Measurements from ENCODE around the gene USP50.
A peak's percentile ranks its signal among the peaks of the same experiment; 100 is the strongest.

DNA sequence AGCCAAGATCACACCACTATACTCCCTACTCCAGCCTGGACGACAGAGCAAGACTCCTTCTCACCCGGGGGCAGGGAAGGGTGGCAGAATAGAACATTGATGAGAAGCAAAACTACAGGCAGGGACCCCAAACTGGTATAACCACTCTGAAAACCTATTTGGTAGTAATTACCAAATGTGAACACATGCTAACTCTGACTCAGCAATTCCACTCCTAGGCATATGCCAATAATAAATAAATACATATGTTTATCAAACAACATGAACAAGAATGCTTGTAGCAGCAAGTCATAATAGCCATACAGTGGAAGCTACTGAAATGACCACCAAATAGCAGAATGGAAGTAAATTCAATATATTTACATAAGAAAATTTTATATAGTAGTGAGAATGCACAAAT lies 31.0 kb upstream of the USP50 start:
- TF ChIP-seq, protein P1, sequence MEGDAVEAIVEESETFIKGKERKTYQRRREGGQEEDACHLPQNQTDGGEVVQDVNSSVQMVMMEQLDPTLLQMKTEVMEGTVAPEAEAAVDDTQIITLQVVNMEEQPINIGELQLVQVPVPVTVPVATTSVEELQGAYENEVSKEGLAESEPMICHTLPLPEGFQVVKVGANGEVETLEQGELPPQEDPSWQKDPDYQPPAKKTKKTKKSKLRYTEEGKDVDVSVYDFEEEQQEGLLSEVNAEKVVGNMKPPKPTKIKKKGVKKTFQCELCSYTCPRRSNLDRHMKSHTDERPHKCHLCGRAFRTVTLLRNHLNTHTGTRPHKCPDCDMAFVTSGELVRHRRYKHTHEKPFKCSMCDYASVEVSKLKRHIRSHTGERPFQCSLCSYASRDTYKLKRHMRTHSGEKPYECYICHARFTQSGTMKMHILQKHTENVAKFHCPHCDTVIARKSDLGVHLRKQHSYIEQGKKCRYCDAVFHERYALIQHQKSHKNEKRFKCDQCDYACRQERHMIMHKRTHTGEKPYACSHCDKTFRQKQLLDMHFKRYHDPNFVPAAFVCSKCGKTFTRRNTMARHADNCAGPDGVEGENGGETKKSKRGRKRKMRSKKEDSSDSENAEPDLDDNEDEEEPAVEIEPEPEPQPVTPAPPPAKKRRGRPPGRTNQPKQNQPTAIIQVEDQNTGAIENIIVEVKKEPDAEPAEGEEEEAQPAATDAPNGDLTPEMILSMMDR (IDR thresholded peaks at IDR 0.05), result no peak
- no peak for TF ChIP-seq EP300 (IDR thresholded peaks at IDR 0.05)
- no peak for TF ChIP-seq PHF8 (IDR thresholded peaks at IDR 0.05; ENCODE audit: borderline replicate concordance, low read depth)
- TF ChIP-seq, protein P2, sequence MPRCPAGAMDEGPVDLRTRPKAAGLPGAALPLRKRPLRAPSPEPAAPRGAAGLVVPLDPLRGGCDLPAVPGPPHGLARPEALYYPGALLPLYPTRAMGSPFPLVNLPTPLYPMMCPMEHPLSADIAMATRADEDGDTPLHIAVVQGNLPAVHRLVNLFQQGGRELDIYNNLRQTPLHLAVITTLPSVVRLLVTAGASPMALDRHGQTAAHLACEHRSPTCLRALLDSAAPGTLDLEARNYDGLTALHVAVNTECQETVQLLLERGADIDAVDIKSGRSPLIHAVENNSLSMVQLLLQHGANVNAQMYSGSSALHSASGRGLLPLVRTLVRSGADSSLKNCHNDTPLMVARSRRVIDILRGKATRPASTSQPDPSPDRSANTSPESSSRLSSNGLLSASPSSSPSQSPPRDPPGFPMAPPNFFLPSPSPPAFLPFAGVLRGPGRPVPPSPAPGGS (IDR thresholded peaks at IDR 0.05), result no peak
- TF ChIP-seq MAFK (IDR thresholded peaks at IDR 0.05; ENCODE audit: partially characterized antibody), result peak; percentile 70
- TF ChIP-seq KDM5A (IDR thresholded peaks at IDR 0.05), result no peak
- no peak for TF ChIP-seq CHD2 (IDR thresholded peaks at IDR 0.05; ENCODE audit: low read length, partially characterized antibody)
- TF ChIP-seq SMC3 (IDR thresholded peaks at IDR 0.05), result no peak
- TF ChIP-seq HES2 (IDR thresholded peaks at IDR 0.05), result no peak
- no peak for TF ChIP-seq MAZ (IDR thresholded peaks at IDR 0.05; ENCODE audit: borderline replicate concordance, low read depth, low read length)
